Subcutaneous adipose tissue (tissue), 4 donors: ENCODE results near the gene INSYN2A. TPM values are rescaled to one million over a fixed set of nuclear protein-coding genes. Genes with fewer than 3 reads are reported as not detected.

ENCODE experiments used
- total RNA-seq, 4 donors: library from RNA; depleted of rRNA; stranded (reverse); fragments of >200 nt; gene quantifications; one replicate each; pipeline ENCODE4 v1.1.0, GENCODE V29; 2016
- TF ChIP-seq, protein P1 (sequence below): fragments of 450-650 bp; IDR thresholded peaks from one replicate; pipeline ENCODE4 v1.5.1; 2016; ENCODE audit warnings: low read depth, mild to moderate bottlenecking, control low read depth, antibody characterized with exemption, moderate library complexity

INSYN2A gene
- total RNA-seq, 4 donors from 2014 or later: not detected

DNA sequence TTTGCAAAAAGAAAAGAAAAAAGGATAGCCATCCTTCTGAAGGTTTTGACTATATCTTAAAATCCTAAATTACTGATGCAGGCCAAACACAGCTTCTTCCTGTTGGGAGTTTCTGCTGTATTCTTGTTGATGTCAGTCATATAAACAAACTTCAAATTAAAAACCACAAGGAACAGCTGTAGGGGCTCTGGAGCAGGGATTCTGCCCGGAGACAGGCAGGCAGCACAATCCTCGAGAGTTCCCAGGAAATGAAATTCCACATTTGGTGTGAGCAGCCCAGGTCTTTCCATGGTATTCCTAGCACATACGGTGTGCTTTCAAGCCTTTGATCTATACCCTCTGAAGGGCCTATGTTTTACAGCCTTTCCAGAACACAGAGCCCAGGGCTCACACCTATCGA, 43.2 kb downstream of the INSYN2A start:
- TF ChIP-seq, protein P1, sequence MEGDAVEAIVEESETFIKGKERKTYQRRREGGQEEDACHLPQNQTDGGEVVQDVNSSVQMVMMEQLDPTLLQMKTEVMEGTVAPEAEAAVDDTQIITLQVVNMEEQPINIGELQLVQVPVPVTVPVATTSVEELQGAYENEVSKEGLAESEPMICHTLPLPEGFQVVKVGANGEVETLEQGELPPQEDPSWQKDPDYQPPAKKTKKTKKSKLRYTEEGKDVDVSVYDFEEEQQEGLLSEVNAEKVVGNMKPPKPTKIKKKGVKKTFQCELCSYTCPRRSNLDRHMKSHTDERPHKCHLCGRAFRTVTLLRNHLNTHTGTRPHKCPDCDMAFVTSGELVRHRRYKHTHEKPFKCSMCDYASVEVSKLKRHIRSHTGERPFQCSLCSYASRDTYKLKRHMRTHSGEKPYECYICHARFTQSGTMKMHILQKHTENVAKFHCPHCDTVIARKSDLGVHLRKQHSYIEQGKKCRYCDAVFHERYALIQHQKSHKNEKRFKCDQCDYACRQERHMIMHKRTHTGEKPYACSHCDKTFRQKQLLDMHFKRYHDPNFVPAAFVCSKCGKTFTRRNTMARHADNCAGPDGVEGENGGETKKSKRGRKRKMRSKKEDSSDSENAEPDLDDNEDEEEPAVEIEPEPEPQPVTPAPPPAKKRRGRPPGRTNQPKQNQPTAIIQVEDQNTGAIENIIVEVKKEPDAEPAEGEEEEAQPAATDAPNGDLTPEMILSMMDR: no peak

- TF ChIP-seq, protein P1: no peak
Observed at GRCh38 chr10:127151981-127152699, 44.3 kb downstream of the INSYN2A start.

- TF ChIP-seq, protein P1: no peak
Observed at GRCh38 chr10:127151541-127151940, 44.9 kb downstream of the INSYN2A start.

- TF ChIP-seq, protein P1: no peak
Observed at GRCh38 chr10:127150136-127150535, 46.3 kb downstream of the INSYN2A start.

- TF ChIP-seq, protein P1: no peak
Observed at GRCh38 chr10:127149501-127150081, 46.8 kb downstream of the INSYN2A start.

DNA sequence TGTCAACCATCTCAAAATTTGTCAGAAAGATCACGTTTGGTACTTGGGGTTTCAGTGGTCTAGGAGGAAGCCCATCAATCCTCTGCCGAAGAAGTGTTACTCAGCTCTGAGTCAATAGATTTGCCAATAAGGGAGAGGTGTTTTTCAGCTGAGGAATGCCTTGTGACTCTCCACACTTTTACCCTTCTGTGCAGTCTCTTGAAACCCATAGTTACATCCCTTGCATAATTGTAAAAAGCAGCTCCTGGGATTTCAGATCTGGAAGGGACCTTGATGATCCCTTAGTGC, 47.5 kb downstream of the INSYN2A start:
- TF ChIP-seq, protein P1: no peak

GRCh38 chr10:127148066-127148932, 48.1 kb downstream of the INSYN2A start:
- TF ChIP-seq, protein P1: no peak
